Mucosa of descending colon (tissue), 3 donors: ENCODE results near the gene CSNK1G2. TPM values are rescaled to one million over a fixed set of nuclear protein-coding genes. Genes with fewer than 3 reads are reported as not detected.

Source experiments
- ATAC-seq: fragments of 200-7000 bp; cut with Tn5 transposase; one replicate; pipeline ENCODE4 v1.9.1; 2020; ENCODE audit warnings: mild to moderate bottlenecking, moderate library complexity
- DNase-seq, 3 donors: peaks; one replicate each; pipeline ENCODE4 v3.0.0-alpha.2; 2020
- H3K36me3 ChIP-seq: fragments of 200-600 bp; one replicate; pipeline ENCODE4 v1.8.0; 2021; ENCODE audit warnings: low read depth, mild to moderate bottlenecking
- H3K4me1 ChIP-seq: fragments of 200-600 bp; one replicate; pipeline ENCODE4 v1.8.0; 2021; ENCODE audit warnings: low read depth, mild to moderate bottlenecking
- H3K4me3 ChIP-seq: fragments of 200-600 bp; one replicate; pipeline ENCODE4 v1.8.0; 2021; ENCODE audit warnings: mild to moderate bottlenecking
- H3K9me3 ChIP-seq: fragments of 200-600 bp; one replicate; pipeline ENCODE4 v1.8.0; 2021; ENCODE audit warnings: mild to moderate bottlenecking
- intact Hi-C, 2 donors: fragments of 100-400 bp; cut with DNase I in 1 of 2; cut with micrococcal nuclease in 1 of 2; formaldehyde crosslinking; loops; one replicate each; pipeline versions ENCODE4 v1.11.0 to v1.11.1; 2022; cut with DNase I, micrococcal nuclease
- total RNA-seq, 3 donors: library from RNA; stranded (reverse); fragmentation: NEBNext Ultra II Directional in 2 of 3; extraction: Animal tissue kit (Norgen Biotek cat#: 25700) in 2 of 3; gene quantifications; one replicate each; pipeline versions ENCODE4 v1.2.1 to v1.2.4, GENCODE V29; 2021 to 2023
- TF ChIP-seq, protein P1 (sequence below): fragments of 200-600 bp; IDR thresholded peaks from one replicate; pipeline ENCODE4 v1.8.0; 2022; ENCODE audit warnings: antibody characterized with exemption, mild to moderate bottlenecking
- donor health status: DM: no; HTN: no; CAD: no; lungs with moderate emphysema.
- donor health status: DM: no; HTN: no; CAD: no.
- donor health status: DM: no; HTN: yes; CAD: no.

Gene CSNK1G2
- total RNA-seq, 3 donors from 2014 or later: 51.8 to 58.6 (median 56.7) TPM

DNA sequence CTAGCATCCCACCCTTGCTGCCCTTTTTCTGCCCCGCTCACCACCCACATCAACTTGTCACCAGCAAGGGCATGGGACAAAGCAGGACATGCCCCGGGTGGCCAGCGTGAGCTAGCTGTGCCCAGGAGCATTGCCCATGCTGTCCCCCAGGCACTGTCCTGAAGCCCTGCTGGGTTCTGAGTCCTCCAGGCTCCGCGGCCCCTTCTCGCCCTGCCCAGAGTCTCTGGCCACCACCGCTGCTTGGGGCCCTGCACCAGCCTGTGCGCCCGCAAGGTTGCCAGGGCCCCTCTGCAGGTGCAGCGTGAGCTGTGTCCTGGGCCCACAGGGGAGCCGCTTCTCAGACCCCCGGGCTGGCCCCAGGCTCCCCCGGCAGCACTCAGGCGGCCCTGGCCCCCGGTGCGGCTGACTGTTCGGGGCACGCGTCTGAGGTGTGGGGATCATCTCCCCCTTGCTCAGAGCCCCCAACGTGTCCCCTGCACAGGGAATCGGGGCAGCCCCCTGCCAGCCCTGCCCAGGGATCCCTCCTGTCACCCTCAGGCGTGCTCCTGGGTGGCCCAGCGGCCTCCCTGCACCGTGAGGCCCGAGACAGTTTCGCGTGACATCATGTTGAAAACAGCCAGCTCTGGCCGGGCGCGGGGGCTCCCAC lies 4.1 kb downstream of the CSNK1G2 start:
- DNase-seq: no peak
- TF ChIP-seq, protein P1, sequence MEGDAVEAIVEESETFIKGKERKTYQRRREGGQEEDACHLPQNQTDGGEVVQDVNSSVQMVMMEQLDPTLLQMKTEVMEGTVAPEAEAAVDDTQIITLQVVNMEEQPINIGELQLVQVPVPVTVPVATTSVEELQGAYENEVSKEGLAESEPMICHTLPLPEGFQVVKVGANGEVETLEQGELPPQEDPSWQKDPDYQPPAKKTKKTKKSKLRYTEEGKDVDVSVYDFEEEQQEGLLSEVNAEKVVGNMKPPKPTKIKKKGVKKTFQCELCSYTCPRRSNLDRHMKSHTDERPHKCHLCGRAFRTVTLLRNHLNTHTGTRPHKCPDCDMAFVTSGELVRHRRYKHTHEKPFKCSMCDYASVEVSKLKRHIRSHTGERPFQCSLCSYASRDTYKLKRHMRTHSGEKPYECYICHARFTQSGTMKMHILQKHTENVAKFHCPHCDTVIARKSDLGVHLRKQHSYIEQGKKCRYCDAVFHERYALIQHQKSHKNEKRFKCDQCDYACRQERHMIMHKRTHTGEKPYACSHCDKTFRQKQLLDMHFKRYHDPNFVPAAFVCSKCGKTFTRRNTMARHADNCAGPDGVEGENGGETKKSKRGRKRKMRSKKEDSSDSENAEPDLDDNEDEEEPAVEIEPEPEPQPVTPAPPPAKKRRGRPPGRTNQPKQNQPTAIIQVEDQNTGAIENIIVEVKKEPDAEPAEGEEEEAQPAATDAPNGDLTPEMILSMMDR: no peak
- Histone ChIP-seq H3K36me3 (no peaks in the 10 kb centered on the region), H3K4me3 (no peak overlapping the region), H3K9me3 (no peaks in the 10 kb centered on the region), H3K4me1 (peaks cover 28% of the 10 kb centered on the region)
- intact Hi-C loops: no loop called here
- no peak for ATAC-seq

DNA sequence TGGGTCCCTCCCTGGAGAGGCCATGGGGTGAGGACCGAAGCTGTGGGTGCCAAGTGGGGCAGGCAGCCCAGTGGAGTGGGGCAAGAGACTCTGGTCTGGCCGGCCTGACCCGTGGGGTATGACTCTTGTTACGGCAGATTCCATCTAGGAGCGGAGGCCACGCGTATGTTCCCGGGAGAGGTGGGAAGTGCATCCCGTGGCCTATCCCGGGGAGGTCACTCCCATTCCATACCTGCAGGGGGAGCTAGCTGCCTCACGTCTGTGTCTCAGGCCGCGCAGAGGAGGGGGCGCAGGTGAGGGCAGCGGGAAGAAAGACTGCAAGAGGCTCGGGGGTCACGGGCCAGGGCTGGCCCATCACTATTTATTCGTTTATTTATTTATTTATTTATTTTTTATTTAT lies 4.9 kb downstream of the CSNK1G2 start:
- DNase-seq: peak; percentile 58 to 70 (median 67)

DNA sequence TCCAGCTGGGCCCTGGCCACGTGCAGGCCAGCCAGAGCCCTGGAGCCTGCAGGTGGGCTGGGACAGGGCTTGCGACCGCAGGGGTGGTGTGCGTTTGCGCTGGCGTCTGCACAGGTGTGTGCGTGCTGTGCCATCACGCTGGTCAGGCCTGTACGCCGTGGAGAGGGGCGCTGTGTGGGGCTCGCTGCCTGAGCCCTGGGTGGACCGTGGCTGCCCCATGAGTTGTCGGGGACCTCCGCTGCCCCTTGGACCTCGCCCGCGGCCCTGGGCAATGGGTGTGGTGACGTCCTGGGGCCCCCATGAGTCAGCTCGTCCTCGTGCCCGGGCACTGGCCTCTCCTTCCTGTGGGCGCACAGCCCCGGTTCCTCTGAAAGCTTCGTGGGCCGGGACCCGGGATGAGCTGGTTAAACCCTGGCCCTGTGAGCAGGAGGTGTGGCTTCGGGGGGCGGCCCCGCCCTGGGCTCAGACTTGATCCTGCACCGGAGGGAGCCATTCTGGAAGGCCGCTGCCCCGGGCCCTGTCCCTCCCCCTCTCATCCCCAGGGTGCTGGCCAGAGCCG lies 6.8 kb downstream of the CSNK1G2 start:
- DNase-seq (peak in 1 of 3 donors; percentile 50), ATAC-seq (no peak)
- Histone ChIP-seq H3K36me3 (no peaks in the 10 kb centered on the region), H3K4me3 (no peak overlapping the region), H3K4me1 (peaks cover 22% of the 10 kb centered on the region), H3K9me3 (no peaks in the 10 kb centered on the region)
- intact Hi-C loops: no loop called here
- TF ChIP-seq, protein P1: no peak

More for the DNA sequence above, 4.9 kb downstream of the CSNK1G2 start:
- H3K36me3 ChIP-seq: no peaks in the 10 kb centered on the region
- H3K4me3 ChIP-seq: no peak overlapping the region
- peaks cover 24% of the 10 kb centered on the region for H3K4me1 ChIP-seq
- ATAC-seq: no peak
- H3K9me3 ChIP-seq: no peaks in the 10 kb centered on the region
- TF ChIP-seq, protein P1: peak; percentile 41
- intact Hi-C loops: no loop called here

DNA sequence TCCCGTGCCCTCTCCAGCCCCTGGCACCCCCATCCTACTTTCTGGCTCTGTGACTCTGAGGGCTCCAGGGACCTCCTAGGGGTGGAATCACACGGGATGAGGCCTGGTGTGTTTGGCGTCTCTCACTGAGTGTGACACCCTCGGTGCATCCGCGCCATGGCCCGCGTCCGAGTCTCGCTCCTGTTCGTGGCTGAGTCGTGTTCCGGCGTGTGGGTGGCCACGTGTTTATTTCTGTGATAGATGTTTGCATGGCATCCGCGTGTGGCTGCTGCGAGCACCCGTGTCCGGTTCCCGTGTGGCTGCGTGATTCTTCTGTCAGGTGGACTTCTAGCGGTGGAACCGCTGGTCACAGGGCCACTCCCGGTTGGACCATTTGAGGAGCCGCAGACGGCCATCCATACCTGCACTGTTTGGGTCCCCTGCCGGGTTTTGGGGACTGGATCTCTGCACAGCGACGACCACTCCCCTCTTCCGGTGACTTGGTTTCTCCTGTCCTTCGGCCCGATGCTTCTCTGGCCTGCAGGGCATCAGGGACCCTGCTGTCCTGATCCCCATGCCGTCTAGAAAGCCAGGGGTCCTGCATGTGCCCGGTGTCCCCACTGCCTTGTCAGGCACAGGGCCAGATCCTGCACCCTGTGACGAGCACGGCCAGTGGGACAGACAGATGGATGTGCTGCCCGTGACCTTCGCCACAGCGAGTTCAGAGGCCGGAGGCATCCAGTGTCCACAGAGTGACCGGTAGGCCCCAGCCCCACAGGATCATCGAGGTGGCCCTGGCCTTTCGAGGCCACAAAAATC lies 8.5 kb downstream of the CSNK1G2 start:
- H3K4me1 ChIP-seq: peaks cover 8% of the 10 kb centered on the region
- intact Hi-C loops: no loop called here
- H3K9me3 ChIP-seq: no peaks in the 10 kb centered on the region
- no peak overlapping the region for H3K4me3 ChIP-seq
- TF ChIP-seq, protein P1: no peak
- DNase-seq (no peak), ATAC-seq (no peak)
- no peaks in the 10 kb centered on the region for H3K36me3 ChIP-seq

DNA sequence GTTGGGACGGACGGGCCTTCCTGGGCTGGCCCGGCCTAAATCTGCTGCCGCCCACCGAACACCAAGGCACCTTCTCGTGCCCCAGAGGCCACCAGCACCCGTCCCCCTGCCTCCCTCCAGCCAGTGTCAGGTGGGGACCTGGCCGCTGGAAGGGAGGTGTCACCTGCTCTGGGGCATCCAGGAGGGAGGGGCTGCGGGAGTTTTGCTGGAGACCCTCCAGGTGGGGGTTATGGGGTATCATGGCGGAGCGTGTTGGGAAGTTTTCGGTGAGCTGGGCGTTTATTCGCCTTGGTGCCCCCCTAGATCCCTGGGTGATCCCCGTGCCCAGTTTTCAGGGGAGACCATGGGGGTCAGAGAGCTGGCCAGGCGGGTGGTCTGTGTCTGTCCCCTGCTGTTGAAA lies 9.7 kb downstream of the CSNK1G2 start:
- ATAC-seq (no peak), DNase-seq (no peak)
- TF ChIP-seq, protein P1: no peak
- Histone ChIP-seq H3K36me3 (no peaks in the 10 kb centered on the region), H3K4me3 (no peak overlapping the region), H3K9me3 (no peaks in the 10 kb centered on the region), H3K4me1 (peaks cover 3% of the 10 kb centered on the region)
- intact Hi-C loops: no loop called here
